Sigmoid colon (tissue), 4 donors: Measurements from ENCODE around the gene TMPRSS9.

Source experiments
- CTCF ChIP-seq, 4 experiments: fragments of 450-650 bp in 3 of 4; fragments of 200-600 bp in 1 of 4; IDR thresholded peaks; one replicate each; pipeline ENCODE4 v1.5.1; 2016 to 2019; ENCODE audit warnings: antibody characterized with exemption in 4 of 4, mild to moderate bottlenecking in 3 of 4, moderate library complexity in 2 of 4
- EP300 ChIP-seq, 4 donors: sonication (generic); formaldehyde crosslinking; IDR thresholded peaks; one replicate each; pipeline ENCODE4 v1.6.1; 2017; ENCODE audit warnings: antibody characterized with exemption in 4 of 4
- POLR2A ChIP-seq, 2 donors: fragments of 450-650 bp; IDR thresholded peaks; one replicate each; pipeline ENCODE4 v1.6.1; 2016; ENCODE audit warnings: antibody characterized with exemption in 2 of 2, mild to moderate bottlenecking in 2 of 2, moderate library complexity in 2 of 2

DNA sequence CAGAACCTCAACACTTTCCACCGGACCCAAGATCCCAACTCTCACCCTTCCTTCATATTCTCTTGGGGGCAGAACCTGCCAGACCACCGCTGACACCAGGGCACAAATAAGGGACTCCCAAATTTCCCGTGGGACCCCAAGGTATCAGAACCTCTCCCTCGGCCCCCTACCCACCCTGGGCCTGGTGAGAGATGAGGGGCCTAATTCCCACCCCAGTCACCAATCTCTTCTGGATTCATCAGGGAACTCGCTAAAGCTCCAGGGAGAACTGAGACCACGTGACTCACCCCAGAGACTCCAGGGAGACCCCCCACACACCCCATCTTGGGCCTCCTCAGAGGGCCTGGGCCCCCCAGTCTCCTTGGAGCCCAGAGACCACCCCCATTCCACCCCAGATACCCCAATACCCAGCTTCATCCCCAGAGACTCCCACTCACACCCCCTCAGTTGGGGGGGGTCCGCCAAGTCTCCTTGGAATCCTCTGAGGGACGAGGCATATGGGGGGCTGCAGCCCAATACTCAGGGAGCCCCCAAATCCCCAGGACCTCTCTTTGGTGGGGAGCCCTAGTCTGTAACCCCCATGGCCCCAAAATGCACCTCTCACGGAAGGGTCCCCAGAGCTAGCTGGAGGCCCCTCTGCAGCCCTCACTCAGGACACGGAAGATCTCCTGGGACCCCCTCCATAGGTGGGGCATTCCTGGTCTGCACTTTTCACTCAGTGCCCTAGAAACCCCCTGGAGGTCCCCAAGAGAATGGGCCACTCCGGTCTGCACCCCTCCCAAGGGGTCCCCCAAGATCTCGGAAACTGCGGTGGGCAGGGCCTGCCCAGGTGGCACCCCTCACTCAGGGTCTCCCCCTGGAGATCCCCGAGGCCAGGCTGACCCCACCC is 95.1 kb downstream of the TMPRSS9 start:
- TF ChIP-seq CTCF (IDR thresholded peaks at IDR 0.05) (no peak), POLR2A (IDR thresholded peaks at IDR 0.05) (no peak), EP300 (IDR thresholded peaks at IDR 0.05) (no peak)
